ENCODE results near the gene RCC1. TPM values are rescaled to one million over a fixed set of nuclear protein-coding genes. Genes with fewer than 3 reads are reported as not detected.
"Not testable (repeated sequence)": the region's sequence is repeated elsewhere in the genome, so short reads cannot be mapped to it uniquely, and the experiment has no call there.

Gene RCC1
- polyA plus RNA-seq, 4 donors = 30.9 to 41.2 (median 36.2) TPM

DNA sequence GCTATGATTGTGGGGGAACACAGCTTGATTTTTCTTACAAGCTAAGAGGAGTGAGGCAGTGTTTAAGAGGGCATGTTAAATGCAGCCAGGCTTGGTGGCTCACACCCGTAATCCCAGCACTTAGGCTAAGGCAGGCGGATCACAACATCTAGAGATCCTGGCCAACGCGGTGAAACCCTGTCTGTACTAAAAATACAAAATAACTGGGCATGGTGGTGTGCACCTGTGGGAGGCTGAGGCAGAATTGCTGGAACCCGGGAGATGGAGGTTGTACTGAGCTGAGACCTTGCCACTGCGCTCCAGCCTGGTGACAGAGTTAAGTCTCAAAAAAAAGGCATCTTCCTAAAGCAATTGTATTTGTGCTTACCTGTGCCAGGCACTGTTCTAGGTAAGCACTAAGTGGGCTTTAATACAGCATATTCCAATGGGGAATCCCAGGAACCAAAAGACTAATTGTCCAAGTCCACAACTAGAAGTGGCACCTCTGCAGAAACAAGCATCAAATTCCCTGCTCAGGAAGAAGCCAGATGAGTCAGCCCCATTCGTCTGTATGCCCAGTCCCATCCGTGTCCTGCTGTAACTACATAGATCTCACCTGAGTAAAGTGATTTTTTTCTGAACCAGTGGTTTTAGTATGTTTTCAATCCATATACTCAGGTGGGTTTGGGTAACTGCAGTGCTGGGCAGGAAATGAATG is 4.6 kb downstream of the RCC1 start:
- no peak for DNase-seq (ENCODE audit: low read depth in 4 of 4, low spot score in 2 of 4)

DNA sequence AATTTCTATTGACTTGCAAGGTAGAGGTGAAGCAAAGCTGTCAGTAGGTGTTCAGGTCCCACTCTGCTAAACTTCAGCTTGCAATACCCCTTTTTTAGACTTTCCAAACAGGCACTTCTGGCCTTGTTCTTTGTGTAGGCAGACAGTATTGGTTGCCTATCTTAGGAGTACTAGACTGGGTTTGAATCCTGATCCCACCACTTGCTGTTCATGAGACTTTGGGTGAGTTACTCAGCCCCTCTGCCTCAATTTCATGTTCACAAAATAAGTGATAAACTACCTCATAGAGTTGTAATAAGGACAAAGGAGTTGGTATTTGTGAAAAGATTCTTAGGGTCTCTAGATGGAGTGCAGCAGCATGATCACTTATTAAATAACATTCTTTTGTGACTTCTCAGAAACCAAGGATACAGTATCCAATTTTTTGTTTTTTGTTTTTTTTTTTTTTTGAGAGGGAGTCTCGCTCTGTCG is 5.2 kb downstream of the RCC1 start:
- DNase-seq (ENCODE audit: low read depth in 4 of 4, low spot score in 2 of 4) = no peak

GRCh38 chr1:28512058-28512611 is 6.3 kb downstream of the RCC1 start:
- DNase-seq (ENCODE audit: low read depth in 4 of 4, low spot score in 2 of 4) = no peak

DNA sequence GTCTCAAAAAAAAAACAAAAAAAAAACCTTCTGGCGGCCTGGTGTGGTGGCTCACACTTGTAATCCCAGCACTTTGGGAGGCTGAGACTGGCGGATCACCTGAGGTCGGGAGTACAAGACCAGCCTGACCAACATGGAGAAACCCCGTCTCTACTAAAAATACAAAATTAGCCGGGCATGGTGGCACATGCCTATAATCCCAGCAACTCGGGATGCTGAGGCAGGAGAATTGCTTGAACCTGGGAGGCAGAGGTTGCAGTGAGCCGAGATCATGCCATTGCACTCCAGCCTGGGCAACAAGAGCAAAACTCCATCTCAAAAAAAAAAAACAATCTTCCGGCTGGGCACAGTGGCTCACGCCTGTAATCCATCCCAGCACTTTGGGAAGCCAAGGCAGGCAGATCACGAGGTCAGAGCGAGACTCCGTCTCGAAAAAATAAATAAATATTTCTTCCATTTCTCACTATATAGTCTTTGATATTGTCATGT is 8.6 kb downstream of the RCC1 start:
- DNase-seq (ENCODE audit: low read depth in 4 of 4, low spot score in 2 of 4) = not testable (repeated sequence)

DNA sequence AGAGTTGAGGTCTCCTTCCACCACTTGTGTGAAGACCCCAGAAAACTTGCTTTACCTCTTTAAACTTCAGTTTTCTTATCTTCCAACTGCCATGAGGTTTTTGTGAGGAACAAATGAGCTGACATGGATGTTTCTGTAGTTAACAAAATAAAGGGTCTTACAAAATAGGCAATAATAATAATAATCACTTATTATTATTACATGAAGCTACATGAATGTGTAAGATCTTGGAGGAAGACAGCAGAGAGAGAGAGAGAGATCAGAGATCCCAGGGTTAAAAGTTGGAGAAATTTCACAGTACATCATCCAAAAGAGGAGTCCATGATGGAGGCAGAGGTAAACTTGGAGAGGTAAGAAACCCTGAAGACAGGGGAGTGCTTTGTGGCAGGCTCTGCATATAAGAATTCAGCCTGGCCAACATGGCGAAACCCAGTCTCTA is 10.7 kb downstream of the RCC1 start:
- no peak for DNase-seq (ENCODE audit: low read depth in 4 of 4, low spot score in 2 of 4)

DNA sequence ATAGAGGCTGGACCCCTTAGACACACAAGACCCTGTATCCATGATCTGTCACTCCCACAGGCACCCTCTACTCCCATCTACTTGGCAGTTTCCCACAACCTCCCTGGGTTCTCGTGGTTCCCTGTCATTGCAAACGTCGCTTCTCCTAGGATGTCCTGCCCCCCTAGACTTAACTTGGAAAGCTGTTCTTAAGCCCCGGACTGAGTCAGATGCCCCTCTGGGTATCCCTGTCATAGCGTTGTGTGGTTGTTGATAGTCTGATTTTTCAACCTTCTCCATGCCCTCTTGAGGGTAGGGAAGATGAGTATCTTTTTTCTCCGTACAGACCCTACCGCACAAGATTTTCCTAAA is 11.8 kb downstream of the RCC1 start:
- no peak for DNase-seq (ENCODE audit: low read depth in 4 of 4, low spot score in 2 of 4)

DNA sequence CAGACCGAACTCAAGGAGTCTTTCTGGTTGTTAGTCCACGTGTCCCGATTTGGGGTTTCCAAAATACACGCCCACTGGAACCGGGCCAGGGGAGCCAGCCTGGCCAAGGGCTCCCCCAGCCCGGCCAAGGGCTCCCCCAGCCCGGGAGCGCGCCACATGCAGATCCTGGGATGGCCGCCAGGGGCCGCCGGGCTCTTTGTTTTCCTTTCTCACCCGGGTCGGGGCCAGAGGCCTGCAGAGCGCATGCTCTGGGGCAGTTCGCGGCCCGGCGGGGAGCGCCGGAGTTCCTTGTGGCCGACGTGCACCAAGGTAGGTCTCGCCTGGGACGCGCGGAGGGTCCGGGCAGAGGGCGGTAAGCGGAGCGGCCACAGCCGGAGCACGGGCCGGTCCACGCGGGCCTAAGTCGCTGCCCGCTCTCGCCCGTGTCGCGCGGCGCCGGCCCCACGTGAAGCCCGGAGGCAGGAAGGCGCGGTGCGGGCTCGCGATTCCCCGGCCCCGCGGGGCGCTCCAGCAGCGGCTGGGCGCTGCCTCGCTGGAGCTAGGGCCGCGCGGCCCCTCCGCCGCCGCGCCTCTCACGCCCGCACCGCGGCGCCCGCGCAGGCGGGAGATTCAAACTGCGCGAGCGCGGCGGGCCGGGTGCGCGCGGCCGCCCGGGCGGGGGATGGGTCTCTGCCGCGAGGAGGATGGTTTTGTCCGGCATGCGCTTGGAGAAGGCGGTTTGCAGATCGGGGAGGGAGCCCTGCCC is 12.3 kb downstream of the RCC1 start:
- peak; percentile 77 to 83 (median 80) for DNase-seq (ENCODE audit: low read depth in 4 of 4, low spot score in 2 of 4)

- no peak for DNase-seq (ENCODE audit: low read depth in 4 of 4, low spot score in 2 of 4)
Measured at GRCh38 chr1:28518745-28519341, 13.0 kb downstream of the RCC1 start.

DNA sequence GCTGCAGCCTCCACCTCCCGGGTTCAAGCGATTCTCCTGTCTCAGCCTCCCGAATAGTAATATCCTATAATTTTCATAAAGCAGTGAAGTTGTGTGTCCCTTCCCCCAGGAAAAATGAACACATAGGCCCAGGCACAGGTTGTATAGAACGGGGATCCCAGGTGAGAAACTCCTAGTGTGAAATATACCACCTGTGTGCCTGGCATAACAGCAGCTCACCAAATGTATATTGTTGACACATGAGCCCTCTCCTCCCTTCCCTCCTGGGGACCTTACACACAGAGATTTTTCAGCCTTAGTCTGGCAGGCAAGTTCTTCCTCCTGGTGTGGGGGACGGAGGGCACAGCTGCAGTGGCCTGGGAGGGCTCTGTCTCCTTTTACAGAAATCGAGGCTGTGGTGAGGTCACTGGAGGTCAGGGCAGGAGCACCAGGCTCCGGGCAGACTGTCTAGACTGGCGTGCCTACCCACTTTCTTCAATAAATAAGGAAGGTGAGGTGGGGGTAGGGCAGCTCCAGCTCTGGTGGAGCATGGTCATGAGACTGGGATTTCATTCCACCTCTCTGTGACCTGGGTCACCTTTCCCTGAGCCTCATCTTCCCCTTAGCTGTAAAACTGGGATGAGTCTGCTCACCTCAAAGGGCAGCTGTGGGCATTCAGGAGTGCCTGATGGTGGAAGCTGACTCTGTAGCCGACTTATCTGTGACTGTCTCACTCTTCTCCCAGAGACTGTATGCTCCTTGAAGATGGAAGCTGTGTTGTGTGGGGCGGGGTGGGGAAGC is 14.3 kb downstream of the RCC1 start:
- DNase-seq (ENCODE audit: low read depth in 4 of 4, low spot score in 2 of 4) = no peak

DNA sequence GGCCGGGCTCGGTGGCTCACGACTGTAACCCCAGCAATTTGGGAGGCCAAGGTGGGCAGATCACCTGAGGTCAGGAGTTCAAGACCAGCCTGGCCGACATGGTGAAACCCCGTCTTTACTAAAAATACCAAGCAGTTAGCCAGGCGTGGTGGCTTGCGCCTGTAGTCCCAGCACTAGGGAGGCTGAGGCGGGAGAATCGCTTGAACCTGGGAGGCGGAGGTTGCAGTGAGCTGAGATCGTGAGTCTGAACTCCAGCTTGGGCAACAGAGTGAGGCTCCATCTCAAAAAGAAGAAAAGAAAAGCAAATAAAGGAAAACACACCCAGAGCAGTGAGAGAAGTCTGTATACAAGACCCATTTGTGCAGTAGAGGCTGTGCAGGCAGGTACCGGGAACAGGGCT is 15.0 kb downstream of the RCC1 start:
- not testable (repeated sequence) for DNase-seq (ENCODE audit: low read depth in 4 of 4, low spot score in 2 of 4)

GRCh38 chr1:28521502-28522164 is 15.8 kb downstream of the RCC1 start:
- no peak for DNase-seq (ENCODE audit: low read depth in 4 of 4, low spot score in 2 of 4)

- not testable (repeated sequence) for DNase-seq (ENCODE audit: low read depth in 4 of 4, low spot score in 2 of 4)
Measured at GRCh38 chr1:28522537-28522936, 16.7 kb downstream of the RCC1 start.

DNA sequence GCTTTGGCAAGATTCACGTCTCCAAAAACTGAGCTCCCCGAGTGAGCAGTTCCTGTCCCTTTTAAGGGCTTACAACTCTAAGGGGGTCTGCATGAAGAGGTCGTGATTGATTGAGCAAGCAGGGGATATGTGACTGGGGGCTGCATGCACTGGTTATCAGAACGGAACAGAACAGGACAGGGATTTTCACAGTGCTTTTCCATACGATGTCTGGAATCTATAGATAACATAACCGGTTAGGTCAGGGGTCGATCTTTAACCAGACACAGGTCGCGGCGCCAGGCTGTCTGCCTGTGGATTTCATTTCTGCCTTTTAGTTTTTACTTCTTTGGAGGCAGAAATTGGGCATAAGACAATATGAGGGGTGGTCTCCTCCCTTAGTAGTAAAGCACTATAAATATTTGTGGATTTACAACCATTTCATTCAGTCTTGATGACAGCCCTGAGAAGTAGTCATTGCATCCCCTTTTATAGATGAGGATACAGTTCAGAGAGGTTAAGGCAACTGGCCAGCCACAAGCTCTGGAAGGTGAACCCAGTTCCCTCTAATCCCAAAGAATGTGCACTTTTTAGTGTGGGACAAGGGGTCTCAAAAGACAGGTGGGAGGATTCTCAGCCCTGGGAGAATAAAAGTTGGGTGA is 19.3 kb downstream of the RCC1 start:
- not testable (repeated sequence) for DNase-seq (ENCODE audit: low read depth in 4 of 4, low spot score in 2 of 4)

GRCh38 chr1:28526886-28527285 is 21.0 kb downstream of the RCC1 start:
- DNase-seq (ENCODE audit: low read depth in 4 of 4, low spot score in 2 of 4) = no peak

GRCh38 chr1:28530456-28530855 is 24.6 kb downstream of the RCC1 start:
- no peak for DNase-seq (ENCODE audit: low read depth in 4 of 4, low spot score in 2 of 4)

DNA sequence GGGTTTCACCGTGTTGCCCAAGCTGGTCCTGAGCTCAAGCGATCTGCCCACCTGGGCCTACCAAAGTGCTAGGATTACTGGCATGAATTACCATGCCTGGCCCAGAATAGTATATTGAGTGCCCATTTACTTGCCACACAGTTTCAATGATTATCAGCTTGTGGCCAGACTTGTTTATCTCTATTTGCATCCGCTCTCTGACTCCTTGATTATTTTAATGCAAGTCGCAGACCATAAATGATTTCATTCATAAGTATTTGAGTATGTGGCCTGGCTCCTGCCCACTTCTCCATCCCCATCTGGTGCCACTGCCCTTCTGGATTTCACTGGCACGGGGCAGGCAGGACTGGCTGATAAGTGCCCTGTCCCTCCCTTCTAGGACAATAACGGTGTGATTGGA is 28.8 kb downstream of the RCC1 start:
- no peak for DNase-seq (ENCODE audit: low read depth in 4 of 4, low spot score in 2 of 4)

GRCh38 chr1:28535180-28535579 is 29.3 kb downstream of the RCC1 start:
- no peak for DNase-seq (ENCODE audit: low read depth in 4 of 4, low spot score in 2 of 4)

DNA sequence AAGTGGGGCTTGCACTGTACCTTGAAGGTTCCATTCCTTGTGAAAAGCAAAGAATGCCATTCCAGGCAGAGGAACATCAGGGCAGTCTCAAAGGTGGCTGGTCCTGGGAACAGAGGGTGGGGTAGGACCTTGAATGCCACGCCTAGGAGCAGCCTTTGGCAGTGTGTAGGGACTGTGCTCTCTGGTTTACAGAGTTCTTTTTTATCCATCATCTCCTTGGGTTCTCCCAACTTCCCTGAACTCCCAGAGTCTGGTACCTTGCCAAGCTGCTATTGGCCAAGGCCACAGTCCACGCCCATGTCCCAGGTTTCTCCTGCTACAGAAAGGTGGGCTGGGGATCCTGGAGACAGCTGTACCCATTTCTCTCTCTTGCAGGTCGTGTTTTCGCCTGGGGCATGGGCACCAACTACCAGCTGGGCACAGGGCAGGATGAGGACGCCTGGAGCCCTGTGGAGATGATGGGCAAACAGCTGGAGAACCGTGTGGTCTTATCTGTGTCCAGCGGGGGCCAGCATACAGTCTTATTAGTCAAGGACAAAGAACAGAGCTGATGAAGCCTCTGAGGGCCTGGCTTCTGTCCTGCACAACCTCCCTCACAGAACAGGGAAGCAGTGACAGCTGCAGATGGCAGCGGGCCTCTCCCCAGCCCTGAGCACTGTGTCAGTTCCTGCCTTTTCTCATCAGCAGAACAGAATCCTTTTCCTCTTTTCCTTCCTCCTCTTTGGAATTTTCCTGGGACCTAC is 31.8 kb downstream of the RCC1 start:
- DNase-seq (ENCODE audit: low read depth in 4 of 4, low spot score in 2 of 4) = no peak

- DNase-seq (ENCODE audit: low read depth in 4 of 4, low spot score in 2 of 4) = no peak
Measured at GRCh38 chr1:28538286-28538685, 32.4 kb downstream of the RCC1 start.
